K562 (cell line): ENCODE results near the gene MYO3B. TPM values are rescaled to one million over a fixed set of nuclear protein-coding genes. Genes with fewer than 3 reads are reported as not detected.

Experiments
- CHD7 ChIP-seq: fragments of 200-600 bp; sonication (generic); IDR thresholded peaks from one replicate; pipeline ENCODE4 v1.6.1; 2012; ENCODE audit warnings: mild to moderate bottlenecking, low read depth, low read length, inconsistent platforms
- NCOA6 ChIP-seq: fragments of 450-650 bp; IDR thresholded peaks from 2 replicates; pipeline ENCODE4 v1.6.1; 2017; ENCODE audit warnings: mild to moderate bottlenecking
- UBTF ChIP-seq, 2 experiments: IDR thresholded peaks; 2 replicates each; pipeline ENCODE4 v1.6.1; 2012; ENCODE audit warnings: improper control_type of control experiment in 2 of 2, low read depth in 2 of 2, low read length in 2 of 2, borderline replicate concordance in 1 of 2
- ZNF592 ChIP-seq: fragments of 450-650 bp; IDR thresholded peaks from 2 replicates; pipeline ENCODE4 v1.6.1; 2017; ENCODE audit warnings: antibody characterized with exemption, mild to moderate bottlenecking
- polyA plus RNA-seq, 8 experiments: library from polyadenylated mRNA; depleted of rRNA in 4 of 8; stranded (reverse) in 5 of 8; unstranded in 3 of 8; fragments of >200 nt; fragmentation: Nextera tagmentation in 2 of 8; fragmentation: Illumina TruSeq in 1 of 8; extraction: Ambion mirVana in 2 of 8; extraction: Trizol in 1 of 8; gene quantifications; 2 replicates each; pipeline versions ENCODE4 v1.2.1 to v1.2.3, GENCODE V29; 2011 to 2014; ENCODE audit warnings: inconsistent platforms in 1 of 8, missing spikeins in 1 of 8
- total RNA-seq, 7 experiments: library from RNA; depleted of rRNA in 6 of 7; stranded (reverse); fragments of >200 nt in 6 of 7; fragmentation: Illumina TruSeq in 2 of 7; extraction: Trizol in 2 of 7; gene quantifications; 2 replicates each; pipeline versions ENCODE4 v1.2.1 to v1.2.3, GENCODE V29; 2011 to 2021; ENCODE audit warnings: low replicate concordance in 1 of 7

Gene MYO3B
- total and polyA plus RNA-seq, 9 of the 15 experiments (the other 6 are each of a cell fraction or from before 2014, with no cell fraction given): 2.7 to 6.5 (median 3.6) TPM

GRCh38 chr2:170243118-170243837 lies 65.3 kb downstream of the MYO3B start (continued):
- TF ChIP-seq CHD7: no peak
- TF ChIP-seq NCOA6: no peak
- TF ChIP-seq UBTF (IDR thresholded peaks at IDR 0.05; ENCODE audit: borderline replicate concordance in 1 of 2, low read depth in 2 of 2, low read length in 2 of 2): no peak
- TF ChIP-seq ZNF592: 0 out of 2 replicates have a peak, but pooled peaks have one; percentile 37
